Neural cell (in vitro differentiated cells): ENCODE data around the gene NMNAT1. TPM values are rescaled to one million over a fixed set of nuclear protein-coding genes. Genes with fewer than 3 reads are reported as not detected.

Experiments
- H2AFZ ChIP-seq: fragments of 200-600, 300-800 bp; sonication (generic), shearing (Covaris generic); 2 replicates; pipeline ENCODE4 v1.6.0; 2014; ENCODE audit warnings: low read depth, mild to moderate bottlenecking, antibody characterized with exemption, low read length, moderate library complexity
- H3F3A ChIP-seq: fragments of 200-600 bp; shearing (Covaris generic); 2 replicates; pipeline ENCODE4 v1.6.1; 2016; ENCODE audit warnings: mild to moderate bottlenecking, moderate library complexity, mixed read lengths, antibody characterized with exemption, low read length; ENCODE audit not compliant: insufficient read depth, poor library complexity, severe bottlenecking
- H3K27ac ChIP-seq: fragments of 200-600, 300-800 bp; sonication (generic), shearing (Covaris generic); 2 replicates; pipeline ENCODE4 v1.5.1; 2014; ENCODE audit warnings: mild to moderate bottlenecking, low read length, moderate library complexity
- H3K27me3 ChIP-seq: fragments of 300-800, 200-600 bp; sonication (generic), shearing (Covaris generic); 2 replicates; pipeline ENCODE4 v1.6.0; 2014; ENCODE audit warnings: mild to moderate bottlenecking, low read depth, low read length, moderate library complexity; ENCODE audit not compliant: insufficient read depth
- H3K36me3 ChIP-seq: fragments of 300-800, 200-600 bp; sonication (generic), shearing (Covaris generic); 2 replicates; pipeline ENCODE4 v1.5.1; 2014; ENCODE audit warnings: mild to moderate bottlenecking, antibody characterized with exemption, low read length, moderate library complexity; ENCODE audit not compliant: insufficient read depth
- H3K4me2 ChIP-seq: fragments of 300-800, 200-600 bp; sonication (generic), shearing (Covaris generic); 2 replicates; pipeline ENCODE4 v1.6.0; 2014; ENCODE audit warnings: mild to moderate bottlenecking, low read length
- H3K4me3 ChIP-seq: fragments of 300-800, 200-600 bp; sonication (generic), shearing (Covaris generic); 2 replicates; pipeline ENCODE4 v1.5.1; 2014; ENCODE audit warnings: mild to moderate bottlenecking, low read length, moderate library complexity
- H3K79me2 ChIP-seq: fragments of 200-600 bp; shearing (Covaris generic); replicated peaks from 2 replicates; pipeline ENCODE4 v1.6.0; 2014; ENCODE audit warnings: mild to moderate bottlenecking, low read length, moderate library complexity; ENCODE audit not compliant: insufficient read depth
- H3K9ac ChIP-seq: fragments of 300-800, 200-600 bp; sonication (generic), shearing (Covaris generic); 2 replicates; pipeline ENCODE4 v1.6.1; 2016; ENCODE audit warnings: mild to moderate bottlenecking, low read length, mixed read lengths
- H3K9me2 ChIP-seq: fragments of 200-600 bp; shearing (Covaris generic); 2 replicates; pipeline ENCODE4 v1.6.1; 2016; ENCODE audit warnings: mild to moderate bottlenecking, low read length, mixed read lengths; ENCODE audit not compliant: insufficient read depth
- H3K9me3 ChIP-seq: fragments of 200-600, 300-800 bp; sonication (generic), shearing (Covaris generic); 2 replicates; pipeline ENCODE4 v1.6.1; 2016; ENCODE audit warnings: mild to moderate bottlenecking, mixed run types, low read length, moderate library complexity, mixed read lengths
- H4K20me1 ChIP-seq: fragments of 200-600 bp; shearing (Covaris generic); 2 replicates; pipeline ENCODE4 v1.6.1; 2016; ENCODE audit warnings: mild to moderate bottlenecking, mixed run types; ENCODE audit not compliant: insufficient read depth
- CTCF ChIP-seq: fragments of 450-650 bp; IDR thresholded peaks from 2 replicates; pipeline ENCODE4 v1.5.1; 2014; ENCODE audit warnings: antibody characterized with exemption, mild to moderate bottlenecking, moderate library complexity; ENCODE audit not compliant: poor library complexity, severe bottlenecking
- EP300 ChIP-seq: fragments of 450-650 bp; conservative IDR thresholded peaks from 2 replicates; pipeline ENCODE4 v1.6.1; 2014; ENCODE audit warnings: antibody characterized with exemption, mild to moderate bottlenecking, moderate library complexity; ENCODE audit not compliant: poor library complexity, severe bottlenecking
- EZH2 ChIP-seq: fragments of 200-600, 300-800 bp; shearing (Covaris generic), sonication (generic); IDR thresholded peaks from 2 replicates; pipeline ENCODE4 v1.6.1; 2014; ENCODE audit warnings: antibody characterized with exemption, low read length, borderline replicate concordance, mild to moderate bottlenecking; ENCODE audit not compliant: insufficient read depth, poor library complexity, severe bottlenecking
- MXI1 ChIP-seq: fragments of 450-650 bp; conservative IDR thresholded peaks from 2 replicates; pipeline ENCODE4 v1.6.1; 2014; ENCODE audit warnings: antibody characterized with exemption, mild to moderate bottlenecking; ENCODE audit not compliant: poor library complexity, severe bottlenecking
- POLR2AphosphoS5 ChIP-seq: IDR thresholded peaks from 2 replicates; pipeline ENCODE4 v1.6.1; 2012
- RAD21 ChIP-seq: fragments of 450-650 bp; conservative IDR thresholded peaks from 2 replicates; pipeline ENCODE4 v1.6.1; 2014; ENCODE audit warnings: antibody characterized with exemption, mild to moderate bottlenecking, moderate library complexity
- REST ChIP-seq: IDR thresholded peaks from 2 replicates; pipeline ENCODE4 v1.6.1; 2012; ENCODE audit warnings: borderline replicate concordance
- SMC3 ChIP-seq: fragments of 450-650 bp; conservative IDR thresholded peaks from 2 replicates; pipeline ENCODE4 v1.6.1; 2014; ENCODE audit warnings: antibody characterized with exemption, mild to moderate bottlenecking, moderate library complexity; ENCODE audit not compliant: poor library complexity
- TAF1 ChIP-seq: IDR thresholded peaks from 2 replicates; pipeline ENCODE4 v1.6.1; 2012; ENCODE audit warnings: low read depth
- polyA plus RNA-seq: library from polyadenylated mRNA; depleted of rRNA; stranded (reverse); fragments of >200 nt; gene quantifications from 2 replicates; pipeline ENCODE4 v1.2.3, GENCODE V29; 2014

NMNAT1 gene
- polyA plus RNA-seq, 1 donor from 2014 or later, result 4.9 TPM

- Histone ChIP-seq H3K9me2 (no peaks in the 10 kb centered on the region), H3K4me2 (no peak overlapping the region), H3K9ac (no peak overlapping the region), H4K20me1 (no peaks in the 10 kb centered on the region), H2AFZ (no peak overlapping the region), H3K27me3 (no peaks in the 10 kb centered on the region), H3F3A (no peaks in the 10 kb centered on the region), H3K27ac (no peak overlapping the region), H3K36me3 (no peaks in the 10 kb centered on the region), H3K4me3 (no peak overlapping the region), H3K9me3 (no peaks in the 10 kb centered on the region), H3K79me2 (peaks cover 21% of the 10 kb centered on the region)
- TF ChIP-seq REST (no peak), SMC3 (no peak), TAF1 (no peak), CTCF (no peak)
Observed at GRCh38 chr1:9904596-9904995, 38.7 kb upstream of the NMNAT1 start.

- TF ChIP-seq SMC3, result no peak
- no peak for TF ChIP-seq TAF1
- no peak for TF ChIP-seq POLR2AphosphoS5
- TF ChIP-seq EZH2, result no peak
- TF ChIP-seq EP300, result no peak
- no peak overlapping the region for H3K9ac ChIP-seq
- H3F3A ChIP-seq, result no peaks in the 10 kb centered on the region
- H3K27ac ChIP-seq, result no peak overlapping the region
- H3K9me2 ChIP-seq, result no peaks in the 10 kb centered on the region
- H3K4me2 ChIP-seq, result no peak overlapping the region
- H4K20me1 ChIP-seq, result no peaks in the 10 kb centered on the region
- no peak overlapping the region for H2AFZ ChIP-seq
- H3K36me3 ChIP-seq, result no peaks in the 10 kb centered on the region
- H3K27me3 ChIP-seq, result no peaks in the 10 kb centered on the region
- H3K4me3 ChIP-seq, result no peak overlapping the region
- peaks cover 21% of the 10 kb centered on the region for H3K79me2 ChIP-seq
- H3K9me3 ChIP-seq, result no peaks in the 10 kb centered on the region
Observed at GRCh38 chr1:9905010-9905409, 38.3 kb upstream of the NMNAT1 start.

GRCh38 chr1:9906466-9906865, 36.8 kb upstream of the NMNAT1 start:
- no peaks in the 10 kb centered on the region for H3F3A ChIP-seq
- no peak overlapping the region for H3K4me3 ChIP-seq

More at GRCh38 chr1:9906466-9906865, 36.8 kb upstream of the NMNAT1 start:
- Histone ChIP-seq H3K27me3 (no peaks in the 10 kb centered on the region), H3K9ac (no peak overlapping the region), H3K9me2 (no peaks in the 10 kb centered on the region), H3K4me2 (no peak overlapping the region), H3K27ac (no peak overlapping the region), H4K20me1 (no peaks in the 10 kb centered on the region), H2AFZ (no peak overlapping the region), H3K36me3 (no peaks in the 10 kb centered on the region), H3K9me3 (no peaks in the 10 kb centered on the region), H3K79me2 (peaks cover 21% of the 10 kb centered on the region)
- no peak for TF ChIP-seq SMC3
- no peak for TF ChIP-seq RAD21
- no peak for TF ChIP-seq TAF1
- TF ChIP-seq EZH2, result no peak
- TF ChIP-seq CTCF, result no peak
- TF ChIP-seq MXI1, result no peak
- TF ChIP-seq REST, result no peak
- no peak for TF ChIP-seq EP300
- no peak for TF ChIP-seq POLR2AphosphoS5
